Mesendoderm (in vitro differentiated cells): ENCODE results near the gene DISC1. TPM values are rescaled to one million over a fixed set of nuclear protein-coding genes. Genes with fewer than 3 reads are reported as not detected.
A peak's percentile ranks its signal among the peaks of the same experiment; 100 is the strongest.

ENCODE experiments used
- DNase-seq: peaks from one replicate; pipeline ENCODE4 v3.0.0; 2013
- H2AK5ac ChIP-seq: 2 replicates; pipeline ENCODE4 v1.6.1; 2013; ENCODE audit warnings: low read length, inconsistent platforms
- H2BK120ac ChIP-seq: 2 replicates; pipeline ENCODE4 v1.6.1; 2013; ENCODE audit warnings: low read depth, mild to moderate bottlenecking, low read length, moderate library complexity, mixed read lengths
- H2BK15ac ChIP-seq: replicated peaks from 2 replicates; pipeline ENCODE4 v1.6.1; 2013; ENCODE audit warnings: low read depth, mild to moderate bottlenecking, moderate library complexity
- H2BK5ac ChIP-seq: 2 replicates; pipeline ENCODE4 v1.6.1; 2013; ENCODE audit warnings: low read length, inconsistent platforms
- H3K18ac ChIP-seq: 2 replicates; pipeline ENCODE4 v1.6.1; 2013; ENCODE audit warnings: mild to moderate bottlenecking, low read length, mixed read lengths
- H3K23ac ChIP-seq: one replicate; pipeline ENCODE4 v1.6.1; 2013; ENCODE audit warnings: low read length
- H3K27ac ChIP-seq: 2 replicates; pipeline ENCODE4 v1.5.1; 2013; ENCODE audit warnings: low read depth, mild to moderate bottlenecking, inconsistent platforms, low read length, moderate library complexity
- H3K27me3 ChIP-seq: 2 replicates; pipeline ENCODE4 v1.6.1; 2013; ENCODE audit warnings: low read length, control low read depth, mild to moderate bottlenecking, inconsistent platforms; ENCODE audit not compliant: insufficient read depth, poor library complexity
- H3K36me3 ChIP-seq: 2 replicates; pipeline ENCODE4 v1.6.1; 2013; ENCODE audit warnings: low read length, inconsistent platforms; ENCODE audit not compliant: control insufficient read depth, insufficient read depth
- H3K4ac ChIP-seq: one replicate; pipeline ENCODE4 v1.6.1; 2013; ENCODE audit warnings: low read depth, mild to moderate bottlenecking, low read length, moderate library complexity
- H3K4me1 ChIP-seq: 2 replicates; pipeline ENCODE4 v1.6.1; 2013; ENCODE audit warnings: low read depth, low read length, inconsistent platforms; ENCODE audit not compliant: control insufficient read depth
- H3K4me2 ChIP-seq: 2 replicates; pipeline ENCODE4 v1.6.1; 2013; ENCODE audit warnings: low read length
- H3K4me3 ChIP-seq: 2 replicates; pipeline ENCODE4 v1.5.1; 2013; ENCODE audit warnings: mild to moderate bottlenecking, low read length
- H3K56ac ChIP-seq: one replicate; pipeline ENCODE4 v1.6.1; 2013; ENCODE audit warnings: low read length
- H3K79me1 ChIP-seq: 2 replicates; pipeline ENCODE4 v1.6.1; 2013; ENCODE audit warnings: low read length, inconsistent platforms
- H3K79me2 ChIP-seq: 2 replicates; pipeline ENCODE4 v1.6.1; 2013; ENCODE audit warnings: mild to moderate bottlenecking, low read length; ENCODE audit not compliant: control insufficient read depth, insufficient read depth
- H3K9ac ChIP-seq: 2 replicates; pipeline ENCODE4 v1.6.1; 2013; ENCODE audit warnings: low read length, inconsistent platforms
- H4K5ac ChIP-seq: one replicate; pipeline ENCODE4 v1.6.1; 2013; ENCODE audit warnings: low read length
- H4K8ac ChIP-seq: one replicate; pipeline ENCODE4 v1.6.1; 2013; ENCODE audit warnings: low read depth, mild to moderate bottlenecking, control low read depth, low read length, moderate library complexity
- WGBS: extraction: QIAGEN DNeasy Blood & Tissue Kit; methylation state at CpG from one replicate; pipeline ENCODE4 v1.1.7; 2013; ENCODE audit warnings: low lambda C conversion rate, missing lambda C conversion rate; ENCODE audit not compliant: insufficient coverage; ENCODE audit errors: extremely low coverage; 5-methylcytosine and 5-hydroxymethylcytosine counted together
- small RNA-seq: library from polyadenylated mRNA; stranded (forward); fragments of <200 nt; extraction: miRNeasy Mini kit (QIAGEN cat#:217004); gene quantifications from one replicate; pipeline ENCODE3, GENCODE V24; 2013; ENCODE audit not compliant: insufficient read depth

The DISC1 gene

DNA sequence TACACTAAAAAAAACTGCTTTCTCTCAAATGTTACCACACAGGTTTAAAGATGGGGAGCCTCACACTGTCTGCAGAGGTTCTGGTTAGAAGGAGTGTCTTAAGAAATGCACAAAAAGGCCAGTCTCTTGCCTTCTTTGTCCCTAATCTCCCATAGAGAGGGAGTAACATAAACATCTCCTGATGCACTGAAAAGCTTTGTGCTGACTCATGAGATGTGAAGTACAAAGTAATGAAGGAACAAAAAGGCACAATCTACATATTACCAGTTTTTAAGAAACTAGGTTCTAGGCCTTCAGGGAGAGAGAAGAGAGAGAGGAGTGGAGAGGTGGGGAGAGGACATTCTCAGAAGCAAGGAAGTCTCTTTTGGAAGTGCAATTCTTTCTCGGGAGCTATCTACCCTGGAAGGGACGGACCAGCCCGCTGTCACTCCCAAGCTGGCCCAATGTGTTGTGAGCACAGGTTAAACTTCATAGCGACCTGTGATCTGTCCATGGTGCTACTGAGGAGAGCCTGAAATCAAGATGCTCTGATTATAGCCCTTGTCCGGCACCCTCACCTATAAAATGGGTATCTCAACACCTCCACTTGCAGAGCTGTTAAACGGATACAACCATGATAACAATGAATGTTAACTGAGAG, 458.1 kb downstream of the DISC1 start:
- H2BK5ac ChIP-seq = no peak overlapping the region
- no peaks in the 10 kb centered on the region for H3K36me3 ChIP-seq
- no peak overlapping the region for H3K4me2 ChIP-seq
- no peak overlapping the region for H2BK15ac ChIP-seq
- H2AK5ac ChIP-seq = no peak overlapping the region
- no peak overlapping the region for H2BK120ac ChIP-seq
- no peaks in the 10 kb centered on the region for H3K27me3 ChIP-seq
- H4K5ac ChIP-seq = no peak overlapping the region
- no peak overlapping the region for H3K23ac ChIP-seq
- no peaks in the 10 kb centered on the region for H3K79me2 ChIP-seq
- no peaks in the 10 kb centered on the region for H3K4me1 ChIP-seq
- no CpG with 5 or more reads among the region's 6 CpGs for WGBS
- no peak overlapping the region for H3K27ac ChIP-seq
- peak; percentile 84 for DNase-seq
- H3K9ac ChIP-seq = no peak overlapping the region
- H4K8ac ChIP-seq = no peak overlapping the region
- H3K56ac ChIP-seq = no peak overlapping the region
- no peak overlapping the region for H3K18ac ChIP-seq
- H3K79me1 ChIP-seq = no peaks in the 10 kb centered on the region
- H3K4me3 ChIP-seq = no peak overlapping the region
- no peak overlapping the region for H3K4ac ChIP-seq

DNA sequence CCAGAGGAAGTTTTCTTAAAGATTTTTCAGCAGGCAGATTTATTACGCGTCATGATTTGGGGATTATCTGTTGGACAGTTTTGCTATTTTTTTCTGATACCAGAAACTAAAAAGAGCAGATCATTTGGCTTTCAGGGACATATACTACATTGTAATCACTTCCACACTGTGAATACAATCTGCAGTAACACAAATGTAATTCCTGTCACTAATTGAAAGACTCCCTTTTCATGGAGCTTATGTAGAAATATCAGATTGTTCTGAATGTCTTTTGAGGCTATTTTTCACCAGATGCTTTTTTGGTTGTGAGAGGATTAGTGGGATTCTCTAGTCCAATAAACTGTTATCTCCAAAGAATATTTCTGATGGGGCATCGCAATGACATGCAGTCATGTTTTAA, 464.2 kb downstream of the DISC1 start:
- Histone ChIP-seq H3K27me3 (no peaks in the 10 kb centered on the region), H2BK15ac (no peak overlapping the region), H3K4me2 (no peak overlapping the region), H3K79me2 (no peaks in the 10 kb centered on the region), H3K36me3 (no peaks in the 10 kb centered on the region), H3K4me1 (no peaks in the 10 kb centered on the region), H3K18ac (no peak overlapping the region), H2BK5ac (no peak overlapping the region), H4K5ac (no peak overlapping the region), H4K8ac (no peak overlapping the region), H3K4me3 (no peak overlapping the region), H2AK5ac (no peak overlapping the region), H3K4ac (no peak overlapping the region), H3K27ac (no peak overlapping the region), H2BK120ac (no peak overlapping the region), H3K79me1 (no peaks in the 10 kb centered on the region), H3K56ac (no peak overlapping the region), H3K23ac (no peak overlapping the region), H3K9ac (no peak overlapping the region)
- no CpG with 5 or more reads among the region's 3 CpGs for WGBS
- no peak for DNase-seq

Small RNA genes within 50 kb of the gene (small RNA-seq; reads per million reads assigned to genes)
- gene RF02102 = not detected
- not detected for gene RNU5A-5P
